GM20431 (cell line): ENCODE data around the gene MRPL52.

Experiments used
- in situ Hi-C: fragments of 300-500 bp; cut with MseI, MboI; formaldehyde crosslinking; loops from one replicate; pipeline ENCODE4 v1.15.0; 2020; ENCODE audit warnings: low sequenced_read_pairs; ENCODE audit not compliant: unreplicated experiment

The MRPL52 gene

GRCh38 chr14:22808388-22809209, 21.1 kb upstream of the MRPL52 start:
- in situ Hi-C loops, result no loop called here

GRCh38 chr14:22811722-22812121, 18.0 kb upstream of the MRPL52 start:
- in situ Hi-C loops, result no loop called here

- in situ Hi-C loops, result no loop called here
Observed at GRCh38 chr14:22812744-22813143, 16.9 kb upstream of the MRPL52 start.

GRCh38 chr14:22813145-22813544, 16.5 kb upstream of the MRPL52 start:
- in situ Hi-C loops, result no loop called here

- in situ Hi-C loops, result no loop called here
Observed at GRCh38 chr14:22814373-22814772, 15.3 kb upstream of the MRPL52 start.

GRCh38 chr14:22814941-22815713, 14.6 kb upstream of the MRPL52 start, which contains the start of gene SLC7A7:
Gene SLC7A7, minus strand, starts transcription at chr14:22815435. Its CDS starts 2,037 bp downstream, at chr14:22813398.
- in situ Hi-C loops, result no loop called here

- in situ Hi-C loops, result no loop called here
Observed at GRCh38 chr14:22819151-22819988, 10.3 kb upstream of the MRPL52 start.

- in situ Hi-C loops, result no loop called here
Observed at GRCh38 chr14:22820731-22821130, 9.0 kb upstream of the MRPL52 start.

GRCh38 chr14:22821193-22822015, 8.3 kb upstream of the MRPL52 start:
- in situ Hi-C loops, result no loop called here

GRCh38 chr14:22822016-22822570, 7.6 kb upstream of the MRPL52 start:
- in situ Hi-C loops, result no loop called here

- in situ Hi-C loops, result no loop called here
Observed at GRCh38 chr14:22822571-22823098, 7.1 kb upstream of the MRPL52 start.

GRCh38 chr14:22824711-22825359, 4.9 kb upstream of the MRPL52 start:
- in situ Hi-C loops, result loop anchor here (25.0 kb wide), 1 partner anchor 438 kb away; no protein-coding TSS in a partner anchor

GRCh38 chr14:22829076-22829660, 519 bp upstream of the MRPL52 start:
- in situ Hi-C loops, result loop anchor here (25.0 kb wide), 1 partner anchor 442 kb away; no protein-coding TSS in a partner anchor

- in situ Hi-C loops, result loop anchor here (25.0 kb wide), 1 partner anchor 443 kb away; no protein-coding TSS in a partner anchor
Observed at GRCh38 chr14:22830443-22831010, 840 bp downstream of the MRPL52 start.

- in situ Hi-C loops, result loop anchor here (25.0 kb wide), 1 partner anchor 448 kb away; no protein-coding TSS in a partner anchor
Observed at GRCh38 chr14:22835505-22835904, 5.8 kb downstream of the MRPL52 start.

GRCh38 chr14:22836301-22837113, 6.8 kb downstream of the MRPL52 start, which contains the start of gene MMP14:
Gene MMP14, plus strand, starts transcription at chr14:22836585. Its CDS starts 233 bp downstream, at chr14:22836818.
- in situ Hi-C loops, result loop anchor here (25.0 kb wide), 1 partner anchor 449 kb away; no protein-coding TSS in a partner anchor
